ENCODE measurements around the gene SCN10A. TPM values are rescaled to one million over a fixed set of nuclear protein-coding genes. Genes with fewer than 3 reads are reported as not detected.

Gene SCN10A
- total RNA-seq (2022) (not detected in 2 replicates), Bru-seq, nascent RNA (not detected), BruChase-seq, experiment 1, labeled RNA remaining after a 6-hour chase (percentile 2 among the genes with signal in this experiment), BruChase-seq, experiment 2, labeled RNA remaining after a 2-hour chase (not detected)
- long read RNA-seq, result 0 reads

DNA sequence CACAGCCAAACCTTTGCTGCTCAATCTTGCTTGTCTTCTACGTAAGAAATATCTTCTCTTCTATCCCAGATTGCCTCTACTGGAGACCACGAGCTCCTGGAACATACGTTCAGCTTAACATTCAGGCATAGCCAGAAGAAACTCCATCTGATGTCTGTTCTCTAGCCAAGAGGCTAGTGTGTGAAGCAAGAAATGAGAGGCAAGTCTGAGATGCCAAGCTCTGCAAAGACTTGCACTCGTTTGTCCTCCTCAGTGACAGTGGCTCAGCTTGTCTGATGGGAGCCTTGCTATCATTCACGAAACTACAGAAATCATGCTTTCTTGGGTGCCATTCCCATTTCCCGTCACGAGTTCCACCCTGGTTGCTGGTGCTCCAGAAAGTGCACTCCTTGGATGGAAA, at the start of gene SCN10A:
Gene SCN10A (minus strand): TSS at position 192 of the 400 bp plus-strand sequence. CDS start 22,207 bp downstream, outside the sequence.
- no peaks in the 10 kb centered on the region for H3K4me1 Mint-ChIP-seq (ENCODE audit: low read depth, unreplicated experiment)
- intact Hi-C loops (cut with micrococcal nuclease; ENCODE audit: unreplicated experiment), result no loop called here
- DNase-seq, result no peak
- CTCF ChIA-PET, result no interaction called here
- H3K4me3 Mint-ChIP-seq (ENCODE audit: low read depth, unreplicated experiment), result no peak within 1 kb of the TSS
- BruUV-seq (replicated peaks), result no TSS peak
- H3K27ac Mint-ChIP-seq (ENCODE audit: unreplicated experiment), result no peak within 1 kb of the TSS
- no peaks in the 10 kb centered on the region for H3K9me3 Mint-ChIP-seq (ENCODE audit: low read depth, unreplicated experiment)
- no peaks in the 10 kb centered on the region for H3K36me3 Mint-ChIP-seq (ENCODE audit: insufficient read depth, unreplicated experiment)
- TF ChIP-seq, protein P1, sequence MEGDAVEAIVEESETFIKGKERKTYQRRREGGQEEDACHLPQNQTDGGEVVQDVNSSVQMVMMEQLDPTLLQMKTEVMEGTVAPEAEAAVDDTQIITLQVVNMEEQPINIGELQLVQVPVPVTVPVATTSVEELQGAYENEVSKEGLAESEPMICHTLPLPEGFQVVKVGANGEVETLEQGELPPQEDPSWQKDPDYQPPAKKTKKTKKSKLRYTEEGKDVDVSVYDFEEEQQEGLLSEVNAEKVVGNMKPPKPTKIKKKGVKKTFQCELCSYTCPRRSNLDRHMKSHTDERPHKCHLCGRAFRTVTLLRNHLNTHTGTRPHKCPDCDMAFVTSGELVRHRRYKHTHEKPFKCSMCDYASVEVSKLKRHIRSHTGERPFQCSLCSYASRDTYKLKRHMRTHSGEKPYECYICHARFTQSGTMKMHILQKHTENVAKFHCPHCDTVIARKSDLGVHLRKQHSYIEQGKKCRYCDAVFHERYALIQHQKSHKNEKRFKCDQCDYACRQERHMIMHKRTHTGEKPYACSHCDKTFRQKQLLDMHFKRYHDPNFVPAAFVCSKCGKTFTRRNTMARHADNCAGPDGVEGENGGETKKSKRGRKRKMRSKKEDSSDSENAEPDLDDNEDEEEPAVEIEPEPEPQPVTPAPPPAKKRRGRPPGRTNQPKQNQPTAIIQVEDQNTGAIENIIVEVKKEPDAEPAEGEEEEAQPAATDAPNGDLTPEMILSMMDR (IDR thresholded peaks at IDR 0.05; ENCODE audit: unreplicated experiment), result no peak
- H3K27me3 Mint-ChIP-seq (ENCODE audit: unreplicated experiment), result peaks cover 63% of the 10 kb centered on the region

DNA sequence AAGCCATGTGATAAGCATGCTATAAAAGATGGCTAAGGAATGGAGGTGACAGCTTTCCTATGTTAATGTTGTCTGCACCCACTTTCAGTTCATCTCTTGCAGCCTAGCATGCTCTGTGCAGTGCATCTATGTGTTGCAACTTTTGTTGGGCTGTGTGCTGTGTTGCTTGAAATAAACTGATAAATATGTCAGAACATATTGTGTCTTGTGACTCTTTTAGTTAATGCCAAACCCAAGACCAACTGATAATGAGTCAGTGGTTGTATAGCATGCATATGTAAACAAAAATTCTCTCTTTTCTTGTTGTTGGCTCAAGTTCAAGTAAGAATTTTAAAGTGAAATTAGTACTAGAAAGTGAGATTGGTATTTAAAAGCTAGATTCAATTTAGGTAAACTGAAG, 37.0 kb upstream of the SCN10A start:
- Mint-ChIP-seq H3K36me3 (ENCODE audit: insufficient read depth, unreplicated experiment) (no peaks in the 10 kb centered on the region), H3K27ac (ENCODE audit: unreplicated experiment) (no peak overlapping the region), H3K9me3 (ENCODE audit: low read depth, unreplicated experiment) (no peaks in the 10 kb centered on the region), H3K27me3 (ENCODE audit: unreplicated experiment) (peaks cover 7% of the 10 kb centered on the region), H3K4me3 (ENCODE audit: low read depth, unreplicated experiment) (no peak overlapping the region), H3K4me1 (ENCODE audit: low read depth, unreplicated experiment) (peaks cover 23% of the 10 kb centered on the region)
- CTCF ChIA-PET, result interaction anchor here (0.6 to 1.3 kb wide), 2 partner anchors 9 to 153 kb away, joined by 3 to 4 read pairs; no protein-coding TSS in a partner anchor
- TF ChIP-seq, protein P1 (IDR thresholded peaks at IDR 0.05; ENCODE audit: unreplicated experiment), result no peak
- intact Hi-C loops (cut with micrococcal nuclease; ENCODE audit: unreplicated experiment), result no loop called here
- DNase-seq, result no peak
- no TSS peak for BruUV-seq (replicated peaks)

DNA sequence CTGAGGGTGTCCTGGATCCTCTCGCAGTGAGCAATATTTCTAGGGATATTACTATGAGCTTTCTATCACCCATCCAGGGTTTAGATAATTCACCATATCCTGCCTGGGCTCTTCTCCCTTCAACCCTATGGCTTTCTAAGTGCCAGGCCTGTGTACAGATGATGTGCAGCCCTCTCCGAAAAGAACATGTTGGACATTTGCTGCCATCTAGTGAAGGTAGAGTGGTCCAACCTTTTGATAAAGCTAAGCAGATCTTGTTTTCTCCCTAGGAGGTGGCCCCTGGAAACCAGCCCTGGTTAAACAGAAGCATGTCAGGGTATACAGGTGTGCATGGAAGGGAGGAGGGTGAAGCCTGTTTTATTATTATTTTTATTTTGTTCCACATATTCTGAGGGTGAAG, 27.9 kb upstream of the SCN10A start:
- DNase-seq, result peak; percentile 37
- Mint-ChIP-seq H3K27me3 (ENCODE audit: unreplicated experiment) (peaks cover 43% of the 10 kb centered on the region), H3K36me3 (ENCODE audit: insufficient read depth, unreplicated experiment) (no peaks in the 10 kb centered on the region), H3K4me1 (ENCODE audit: low read depth, unreplicated experiment) (no peaks in the 10 kb centered on the region), H3K9me3 (ENCODE audit: low read depth, unreplicated experiment) (no peaks in the 10 kb centered on the region), H3K4me3 (ENCODE audit: low read depth, unreplicated experiment) (no peak overlapping the region), H3K27ac (ENCODE audit: unreplicated experiment) (no peak overlapping the region)
- intact Hi-C loops (cut with micrococcal nuclease; ENCODE audit: unreplicated experiment), result loop anchor here (1.0 to 10.0 kb wide), 4 partner anchors 106 to 322 kb away; no protein-coding TSS in a partner anchor
- CTCF ChIA-PET, result interaction anchor here (0.6 to 1.3 kb wide), 7 partner anchors 9 to 322 kb away, joined by 3 to 13 read pairs (median 6); no protein-coding TSS in a partner anchor
- TF ChIP-seq, protein P1 (IDR thresholded peaks at IDR 0.05; ENCODE audit: unreplicated experiment), result peak; percentile 23
- BruUV-seq (replicated peaks), result no TSS peak

DNA sequence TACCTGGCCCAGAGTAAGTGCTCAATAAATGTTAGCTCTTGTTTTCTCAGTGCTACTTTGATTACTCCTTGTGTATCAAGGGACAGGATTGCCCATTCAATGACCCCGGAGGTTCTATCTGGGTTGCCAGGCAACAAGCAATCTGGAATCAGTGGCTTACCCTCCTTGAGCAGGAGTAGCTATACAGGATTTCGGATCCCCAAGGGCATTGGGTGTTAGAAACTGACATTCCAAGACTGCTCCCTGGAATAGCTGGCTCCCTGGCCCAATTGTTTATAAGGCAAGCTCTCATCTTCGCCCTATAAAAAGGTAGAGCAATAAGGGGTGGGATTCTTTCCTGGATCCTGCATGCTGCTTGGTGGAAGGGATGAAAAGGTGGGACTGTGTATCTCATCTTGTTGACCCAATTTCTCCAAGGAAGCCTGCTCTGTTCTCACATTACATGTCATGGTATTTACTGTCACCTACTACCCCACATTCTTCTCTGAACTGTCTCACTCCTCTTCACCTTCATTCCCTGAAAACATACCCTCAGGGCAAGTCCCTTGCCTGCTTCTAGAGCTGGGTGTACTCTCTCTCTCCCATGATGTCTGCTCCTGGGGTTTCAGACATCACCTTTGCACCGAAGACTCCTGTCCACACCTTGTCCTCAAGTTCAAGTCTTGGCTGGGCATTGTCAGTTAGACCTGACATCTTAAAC, 26.4 kb upstream of the SCN10A start:
- Mint-ChIP-seq H3K27ac (ENCODE audit: unreplicated experiment) (no peak overlapping the region), H3K9me3 (ENCODE audit: low read depth, unreplicated experiment) (no peaks in the 10 kb centered on the region), H3K4me3 (ENCODE audit: low read depth, unreplicated experiment) (no peak overlapping the region), H3K36me3 (ENCODE audit: insufficient read depth, unreplicated experiment) (no peaks in the 10 kb centered on the region), H3K4me1 (ENCODE audit: low read depth, unreplicated experiment) (no peaks in the 10 kb centered on the region), H3K27me3 (ENCODE audit: unreplicated experiment) (peaks cover 43% of the 10 kb centered on the region)
- no peak for DNase-seq
- CTCF ChIA-PET, result no interaction called here
- intact Hi-C loops (cut with micrococcal nuclease; ENCODE audit: unreplicated experiment), result loop anchor here (5.0 to 10.0 kb wide), 2 partner anchors 178 to 320 kb away; no protein-coding TSS in a partner anchor
- no TSS peak for BruUV-seq (replicated peaks)
- TF ChIP-seq, protein P1 (IDR thresholded peaks at IDR 0.05; ENCODE audit: unreplicated experiment), result no peak

Measured in Calu3 (cell line).